HepG2 (cell line): ENCODE data around the gene GMPPA. TPM values are rescaled to one million over a fixed set of nuclear protein-coding genes. Genes with fewer than 3 reads are reported as not detected.

ENCODE experiments used
- ATF7 ChIP-seq, 2 experiments: fragments of 450-650 bp in 1 of 2; sonication (generic) in 1 of 2; formaldehyde crosslinking in 1 of 2; IDR thresholded peaks; 2 replicates each; pipeline versions ENCODE4 v1.4.0 to v1.6.1; 2016 to 2020; ENCODE audit warnings: antibody characterized with exemption in 1 of 2, mild to moderate bottlenecking in 1 of 2, missing genetic modification reagents in 1 of 2
- BORCS8-MEF2B ChIP-seq: sonication (generic); formaldehyde crosslinking; IDR thresholded peaks from 2 replicates; pipeline ENCODE4 v1.8.0; 2022; ENCODE audit warnings: mild to moderate bottlenecking, missing genetic modification reagents
- FIP1L1 ChIP-seq: fragments of 200-400 bp; formaldehyde crosslinking; IDR thresholded peaks from 2 replicates; pipeline ENCODE4 v1.6.1; 2018; ENCODE audit warnings: low read depth, mild to moderate bottlenecking, low read length, moderate library complexity, borderline replicate concordance; ENCODE audit not compliant: insufficient read depth
- IRX3 ChIP-seq: sonication (generic); formaldehyde crosslinking; IDR thresholded peaks from 2 replicates; pipeline ENCODE4 v1.8.1; 2023; ENCODE audit warnings: mild to moderate bottlenecking, low read depth, missing genetic modification reagents, borderline replicate concordance
- MATR3 ChIP-seq: sonication (generic); formaldehyde crosslinking; IDR thresholded peaks from 2 replicates; pipeline ENCODE4 v1.4.0; 2020; ENCODE audit warnings: missing genetic modification reagents
- NBN ChIP-seq: fragments of 450-650 bp; conservative IDR thresholded peaks from 2 replicates; pipeline ENCODE4 v1.6.1; 2017
- NCOA5 ChIP-seq: sonication (generic); formaldehyde crosslinking; IDR thresholded peaks from 2 replicates; pipeline ENCODE4 v1.4.0; 2020; ENCODE audit warnings: missing genetic modification reagents
- NPAS2 ChIP-seq: sonication (generic); formaldehyde crosslinking; IDR thresholded peaks from 2 replicates; pipeline ENCODE4 v1.8.0; 2022; ENCODE audit warnings: mild to moderate bottlenecking, missing genetic modification reagents, borderline replicate concordance
- NR2F6 ChIP-seq, 2 experiments: IDR thresholded peaks; 2 replicates each; pipeline ENCODE4 v1.6.1; 2016; ENCODE audit warnings: antibody characterized with exemption in 1 of 2, mild to moderate bottlenecking in 1 of 2
- SMAD9 ChIP-seq: sonication (generic); formaldehyde crosslinking; IDR thresholded peaks from 2 replicates; pipeline ENCODE4 v1.5.1; 2020; ENCODE audit warnings: mild to moderate bottlenecking, missing genetic modification reagents
- SOX13 ChIP-seq, 3 experiments: fragments of 450-650 bp in 1 of 3; sonication (generic) in 1 of 3; formaldehyde crosslinking in 1 of 3; IDR thresholded peaks in 2 of 3; conservative IDR thresholded peaks in 1 of 3; 2 replicates each; pipeline versions ENCODE4 v1.5.0 to v1.6.1; 2016 to 2020; ENCODE audit warnings: antibody characterized with exemption in 1 of 3, mild to moderate bottlenecking in 1 of 3, missing compliant biosample characterization in 1 of 3, missing genetic modification reagents in 1 of 3, moderate library complexity in 1 of 3
- SOX5 ChIP-seq: IDR thresholded peaks from 2 replicates; pipeline ENCODE4 v1.6.1; 2016; ENCODE audit warnings: borderline replicate concordance
- SSRP1 ChIP-seq: IDR thresholded peaks from 2 replicates; pipeline ENCODE4 v1.6.1; 2016; ENCODE audit warnings: control low read depth
- TP53 ChIP-seq: sonication (generic); formaldehyde crosslinking; conservative IDR thresholded peaks from 2 replicates; pipeline ENCODE4 v1.4.0; 2020; ENCODE audit warnings: missing genetic modification reagents
- ZKSCAN5 ChIP-seq: sonication (generic); formaldehyde crosslinking; IDR thresholded peaks from 2 replicates; pipeline ENCODE4 v1.5.1; 2020; ENCODE audit warnings: mild to moderate bottlenecking, missing genetic modification reagents
- ZNF180 ChIP-seq: sonication (generic); formaldehyde crosslinking; IDR thresholded peaks from 2 replicates; pipeline ENCODE4 v1.4.0; 2020; ENCODE audit warnings: low read depth, missing genetic modification reagents, borderline replicate concordance
- ZNF354B ChIP-seq: sonication (generic); formaldehyde crosslinking; IDR thresholded peaks from 2 replicates; pipeline ENCODE4 v1.8.0; 2022; ENCODE audit warnings: mild to moderate bottlenecking, missing genetic modification reagents
- ZNF713 ChIP-seq: sonication (generic); formaldehyde crosslinking; IDR thresholded peaks from 2 replicates; pipeline ENCODE4 v1.4.0; 2020; ENCODE audit warnings: mild to moderate bottlenecking, missing genetic modification reagents
- polyA plus RNA-seq, 8 experiments: library from polyadenylated mRNA; depleted of rRNA in 3 of 8; stranded (reverse) in 7 of 8; unstranded in 1 of 8; fragments of >200 nt; fragmentation: Illumina TruSeq in 4 of 8; extraction: Trizol in 4 of 8; gene quantifications; 2 replicates each; pipeline versions ENCODE4 v1.2.1 to v1.2.3, GENCODE V29; 2011 to 2016; ENCODE audit warnings: low read depth in 4 of 8, missing spikeins in 1 of 8, mixed read lengths in 1 of 8; ENCODE audit not compliant: insufficient read depth in 1 of 8
- total RNA-seq, 5 experiments: library from RNA; depleted of rRNA; stranded (reverse); fragments of >200 nt; fragmentation: Illumina TruSeq; extraction: Trizol; gene quantifications; 2 replicates each; pipeline ENCODE4 v1.2.3, GENCODE V29; 2016; ENCODE audit warnings: low read depth in 1 of 5
- TF ChIP-seq, protein P1 (sequence below): sonication (generic); formaldehyde crosslinking; IDR thresholded peaks from 2 replicates; pipeline ENCODE4 v1.4.0; 2020; ENCODE audit warnings: mild to moderate bottlenecking, low read depth, missing genetic modification reagents
- TF ChIP-seq, protein P2 (sequence below): IDR thresholded peaks from 2 replicates; pipeline ENCODE4 v1.6.1; 2018; ENCODE audit warnings: missing genetic modification reagents, mild to moderate bottlenecking, missing compliant biosample characterization
- TF ChIP-seq, protein P3 (sequence below): sonication (generic); formaldehyde crosslinking; IDR thresholded peaks from 2 replicates; pipeline ENCODE4 v1.4.0; 2020; ENCODE audit warnings: missing genetic modification reagents, borderline replicate concordance

GMPPA gene
- total and polyA plus RNA-seq, 2 of the 13 experiments (the other 11 are each of a cell fraction or from before 2014, with no cell fraction given) = 81.1 to 106 TPM

DNA sequence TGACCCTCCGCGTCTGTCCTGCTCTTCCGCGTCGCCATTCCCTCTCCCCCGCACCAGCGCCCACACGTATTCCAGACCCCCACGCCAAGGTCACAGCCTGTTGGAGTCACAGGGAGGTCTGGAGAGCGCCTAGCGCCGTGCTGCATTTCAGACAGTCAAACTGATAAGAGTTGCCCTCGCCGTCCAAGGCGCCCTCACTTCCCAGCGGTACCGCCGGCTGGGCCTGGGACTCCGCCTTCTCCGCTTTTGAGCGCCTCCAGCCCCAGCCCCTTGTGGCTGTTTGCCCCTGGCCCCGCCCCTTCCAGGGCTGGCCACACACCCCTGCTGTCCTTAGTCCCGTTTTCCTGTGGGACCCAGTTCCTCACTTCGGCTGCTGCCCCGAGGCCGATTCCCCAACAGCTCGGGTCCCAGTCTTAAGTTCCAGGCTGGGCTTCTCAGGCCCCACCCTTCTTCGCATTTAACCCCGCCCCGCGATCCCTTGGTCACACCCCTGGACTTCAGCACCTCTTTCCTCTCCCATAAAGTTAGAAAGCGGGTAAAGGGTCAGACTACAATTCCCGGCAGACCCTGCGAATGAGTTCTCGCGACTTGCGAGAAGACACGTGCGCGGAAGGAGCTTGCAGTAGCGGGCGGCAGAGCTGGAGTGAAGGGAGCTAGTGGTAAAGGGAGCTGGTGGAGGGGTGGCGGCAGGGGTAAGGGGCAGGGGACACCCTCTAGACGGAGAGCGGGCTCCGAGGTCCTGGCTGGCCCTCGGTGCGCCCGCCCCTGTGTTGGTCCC, at the start of gene GMPPA (continued):
- 0 out of 2 replicates have a peak, but pooled peaks have one; percentile 68 for TF ChIP-seq FIP1L1
- no peak; the same call in 1 of the 2 replicates for TF ChIP-seq NR2F6 (IDR thresholded peaks at IDR 0.05)
- peak; percentile 59 for TF ChIP-seq NR2F6 (CRISPR knock-in tag; IDR thresholded peaks at IDR 0.05)
- no peak for TF ChIP-seq NPAS2 (CRISPR knock-in tag)
- TF ChIP-seq NBN = no peak
- no peak for TF ChIP-seq SOX13 (IDR thresholded peaks at IDR 0.05)
- TF ChIP-seq SOX13 (CRISPR knock-in tag; conservative IDR thresholded peaks at IDR 0.05 in 1 of 2, IDR thresholded peaks at IDR 0.05 in 1 of 2) = no peak
- peak; percentile 82; the same call in 1 of the 2 replicates for TF ChIP-seq ZNF354B (CRISPR knock-in tag)
- TF ChIP-seq, protein P1, sequence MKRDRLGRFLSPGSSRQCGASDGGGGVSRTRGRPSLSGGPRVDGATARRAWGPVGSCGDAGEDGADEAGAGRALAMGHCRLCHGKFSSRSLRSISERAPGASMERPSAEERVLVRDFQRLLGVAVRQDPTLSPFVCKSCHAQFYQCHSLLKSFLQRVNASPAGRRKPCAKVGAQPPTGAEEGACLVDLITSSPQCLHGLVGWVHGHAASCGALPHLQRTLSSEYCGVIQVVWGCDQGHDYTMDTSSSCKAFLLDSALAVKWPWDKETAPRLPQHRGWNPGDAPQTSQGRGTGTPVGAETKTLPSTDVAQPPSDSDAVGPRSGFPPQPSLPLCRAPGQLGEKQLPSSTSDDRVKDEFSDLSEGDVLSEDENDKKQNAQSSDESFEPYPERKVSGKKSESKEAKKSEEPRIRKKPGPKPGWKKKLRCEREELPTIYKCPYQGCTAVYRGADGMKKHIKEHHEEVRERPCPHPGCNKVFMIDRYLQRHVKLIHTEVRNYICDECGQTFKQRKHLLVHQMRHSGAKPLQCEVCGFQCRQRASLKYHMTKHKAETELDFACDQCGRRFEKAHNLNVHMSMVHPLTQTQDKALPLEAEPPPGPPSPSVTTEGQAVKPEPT (CRISPR knock-in tag) = 0 out of 2 replicates have a peak, but pooled peaks have one; percentile 23
- no peak for TF ChIP-seq IRX3 (CRISPR knock-in tag)
- no peak for TF ChIP-seq ATF7 (IDR thresholded peaks at IDR 0.05)
- TF ChIP-seq ATF7 (CRISPR knock-in tag; IDR thresholded peaks at IDR 0.05) = 0 out of 2 replicates have a peak, but pooled peaks have one; percentile 7
- TF ChIP-seq ZKSCAN5 (CRISPR knock-in tag) = no peak
- no peak; the same call in 1 of the 2 replicates for TF ChIP-seq MATR3 (CRISPR knock-in tag)
- TF ChIP-seq, protein P2, sequence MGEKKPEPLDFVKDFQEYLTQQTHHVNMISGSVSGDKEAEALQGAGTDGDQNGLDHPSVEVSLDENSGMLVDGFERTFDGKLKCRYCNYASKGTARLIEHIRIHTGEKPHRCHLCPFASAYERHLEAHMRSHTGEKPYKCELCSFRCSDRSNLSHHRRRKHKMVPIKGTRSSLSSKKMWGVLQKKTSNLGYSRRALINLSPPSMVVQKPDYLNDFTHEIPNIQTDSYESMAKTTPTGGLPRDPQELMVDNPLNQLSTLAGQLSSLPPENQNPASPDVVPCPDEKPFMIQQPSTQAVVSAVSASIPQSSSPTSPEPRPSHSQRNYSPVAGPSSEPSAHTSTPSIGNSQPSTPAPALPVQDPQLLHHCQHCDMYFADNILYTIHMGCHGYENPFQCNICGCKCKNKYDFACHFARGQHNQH (CRISPR knock-in tag) = peak; percentile 42; the same call in 1 of the 2 replicates
- TF ChIP-seq, protein P3, sequence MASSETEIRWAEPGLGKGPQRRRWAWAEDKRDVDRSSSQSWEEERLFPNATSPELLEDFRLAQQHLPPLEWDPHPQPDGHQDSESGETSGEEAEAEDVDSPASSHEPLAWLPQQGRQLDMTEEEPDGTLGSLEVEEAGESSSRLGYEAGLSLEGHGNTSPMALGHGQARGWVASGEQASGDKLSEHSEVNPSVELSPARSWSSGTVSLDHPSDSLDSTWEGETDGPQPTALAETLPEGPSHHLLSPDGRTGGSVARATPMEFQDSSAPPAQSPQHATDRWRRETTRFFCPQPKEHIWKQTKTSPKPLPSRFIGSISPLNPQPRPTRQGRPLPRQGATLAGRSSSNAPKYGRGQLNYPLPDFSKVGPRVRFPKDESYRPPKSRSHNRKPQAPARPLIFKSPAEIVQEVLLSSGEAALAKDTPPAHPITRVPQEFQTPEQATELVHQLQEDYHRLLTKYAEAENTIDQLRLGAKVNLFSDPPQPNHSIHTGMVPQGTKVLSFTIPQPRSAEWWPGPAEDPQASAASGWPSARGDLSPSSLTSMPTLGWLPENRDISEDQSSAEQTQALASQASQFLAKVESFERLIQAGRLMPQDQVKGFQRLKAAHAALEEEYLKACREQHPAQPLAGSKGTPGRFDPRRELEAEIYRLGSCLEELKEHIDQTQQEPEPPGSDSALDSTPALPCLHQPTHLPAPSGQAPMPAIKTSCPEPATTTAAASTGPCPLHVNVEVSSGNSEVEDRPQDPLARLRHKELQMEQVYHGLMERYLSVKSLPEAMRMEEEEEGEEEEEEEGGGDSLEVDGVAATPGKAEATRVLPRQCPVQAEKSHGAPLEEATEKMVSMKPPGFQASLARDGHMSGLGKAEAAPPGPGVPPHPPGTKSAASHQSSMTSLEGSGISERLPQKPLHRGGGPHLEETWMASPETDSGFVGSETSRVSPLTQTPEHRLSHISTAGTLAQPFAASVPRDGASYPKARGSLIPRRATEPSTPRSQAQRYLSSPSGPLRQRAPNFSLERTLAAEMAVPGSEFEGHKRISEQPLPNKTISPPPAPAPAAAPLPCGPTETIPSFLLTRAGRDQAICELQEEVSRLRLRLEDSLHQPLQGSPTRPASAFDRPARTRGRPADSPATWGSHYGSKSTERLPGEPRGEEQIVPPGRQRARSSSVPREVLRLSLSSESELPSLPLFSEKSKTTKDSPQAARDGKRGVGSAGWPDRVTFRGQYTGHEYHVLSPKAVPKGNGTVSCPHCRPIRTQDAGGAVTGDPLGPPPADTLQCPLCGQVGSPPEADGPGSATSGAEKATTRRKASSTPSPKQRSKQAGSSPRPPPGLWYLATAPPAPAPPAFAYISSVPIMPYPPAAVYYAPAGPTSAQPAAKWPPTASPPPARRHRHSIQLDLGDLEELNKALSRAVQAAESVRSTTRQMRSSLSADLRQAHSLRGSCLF (CRISPR knock-in tag) = no peak
- TF ChIP-seq SSRP1 (CRISPR knock-in tag) = no peak
- peak; percentile 54; the same call in 1 of the 2 replicates for TF ChIP-seq ZNF180 (CRISPR knock-in tag)
- TF ChIP-seq BORCS8-MEF2B (CRISPR knock-in tag) = peak; percentile 35; the same call in 1 of the 2 replicates
- no peak for TF ChIP-seq TP53 (CRISPR knock-in tag)
- TF ChIP-seq NCOA5 (CRISPR knock-in tag) = no peak
- TF ChIP-seq ZNF713 (CRISPR knock-in tag) = no peak
- no peak for TF ChIP-seq SOX5
- TF ChIP-seq SMAD9 (CRISPR knock-in tag) = no peak
